Neural cell (in vitro differentiated cells): ENCODE measurements around the gene UBP1. TPM values are rescaled to one million over a fixed set of nuclear protein-coding genes. Genes with fewer than 3 reads are reported as not detected.

Experiments used
- H2AFZ ChIP-seq: fragments of 200-600, 300-800 bp; sonication (generic), shearing (Covaris generic); 2 replicates; pipeline ENCODE4 v1.6.0; 2014; ENCODE audit warnings: low read depth, mild to moderate bottlenecking, antibody characterized with exemption, low read length, moderate library complexity
- H3F3A ChIP-seq: fragments of 200-600 bp; shearing (Covaris generic); 2 replicates; pipeline ENCODE4 v1.6.1; 2016; ENCODE audit warnings: mild to moderate bottlenecking, moderate library complexity, mixed read lengths, antibody characterized with exemption, low read length; ENCODE audit not compliant: insufficient read depth, poor library complexity, severe bottlenecking
- H3K27ac ChIP-seq: fragments of 200-600, 300-800 bp; sonication (generic), shearing (Covaris generic); 2 replicates; pipeline ENCODE4 v1.5.1; 2014; ENCODE audit warnings: mild to moderate bottlenecking, low read length, moderate library complexity
- H3K27me3 ChIP-seq: fragments of 300-800, 200-600 bp; sonication (generic), shearing (Covaris generic); 2 replicates; pipeline ENCODE4 v1.6.0; 2014; ENCODE audit warnings: mild to moderate bottlenecking, low read depth, low read length, moderate library complexity; ENCODE audit not compliant: insufficient read depth
- H3K36me3 ChIP-seq: fragments of 300-800, 200-600 bp; sonication (generic), shearing (Covaris generic); 2 replicates; pipeline ENCODE4 v1.5.1; 2014; ENCODE audit warnings: mild to moderate bottlenecking, antibody characterized with exemption, low read length, moderate library complexity; ENCODE audit not compliant: insufficient read depth
- H3K4me2 ChIP-seq: fragments of 300-800, 200-600 bp; sonication (generic), shearing (Covaris generic); 2 replicates; pipeline ENCODE4 v1.6.0; 2014; ENCODE audit warnings: mild to moderate bottlenecking, low read length
- H3K4me3 ChIP-seq: fragments of 300-800, 200-600 bp; sonication (generic), shearing (Covaris generic); 2 replicates; pipeline ENCODE4 v1.5.1; 2014; ENCODE audit warnings: mild to moderate bottlenecking, low read length, moderate library complexity
- H3K79me2 ChIP-seq: fragments of 200-600 bp; shearing (Covaris generic); replicated peaks from 2 replicates; pipeline ENCODE4 v1.6.0; 2014; ENCODE audit warnings: mild to moderate bottlenecking, low read length, moderate library complexity; ENCODE audit not compliant: insufficient read depth
- H3K9ac ChIP-seq: fragments of 300-800, 200-600 bp; sonication (generic), shearing (Covaris generic); 2 replicates; pipeline ENCODE4 v1.6.1; 2016; ENCODE audit warnings: mild to moderate bottlenecking, low read length, mixed read lengths
- H3K9me2 ChIP-seq: fragments of 200-600 bp; shearing (Covaris generic); 2 replicates; pipeline ENCODE4 v1.6.1; 2016; ENCODE audit warnings: mild to moderate bottlenecking, low read length, mixed read lengths; ENCODE audit not compliant: insufficient read depth
- H3K9me3 ChIP-seq: fragments of 200-600, 300-800 bp; sonication (generic), shearing (Covaris generic); 2 replicates; pipeline ENCODE4 v1.6.1; 2016; ENCODE audit warnings: mild to moderate bottlenecking, mixed run types, low read length, moderate library complexity, mixed read lengths
- H4K20me1 ChIP-seq: fragments of 200-600 bp; shearing (Covaris generic); 2 replicates; pipeline ENCODE4 v1.6.1; 2016; ENCODE audit warnings: mild to moderate bottlenecking, mixed run types; ENCODE audit not compliant: insufficient read depth
- CTCF ChIP-seq: fragments of 450-650 bp; IDR thresholded peaks from 2 replicates; pipeline ENCODE4 v1.5.1; 2014; ENCODE audit warnings: antibody characterized with exemption, mild to moderate bottlenecking, moderate library complexity; ENCODE audit not compliant: poor library complexity, severe bottlenecking
- EP300 ChIP-seq: fragments of 450-650 bp; conservative IDR thresholded peaks from 2 replicates; pipeline ENCODE4 v1.6.1; 2014; ENCODE audit warnings: antibody characterized with exemption, mild to moderate bottlenecking, moderate library complexity; ENCODE audit not compliant: poor library complexity, severe bottlenecking
- EZH2 ChIP-seq: fragments of 200-600, 300-800 bp; shearing (Covaris generic), sonication (generic); IDR thresholded peaks from 2 replicates; pipeline ENCODE4 v1.6.1; 2014; ENCODE audit warnings: antibody characterized with exemption, low read length, borderline replicate concordance, mild to moderate bottlenecking; ENCODE audit not compliant: insufficient read depth, poor library complexity, severe bottlenecking
- MXI1 ChIP-seq: fragments of 450-650 bp; conservative IDR thresholded peaks from 2 replicates; pipeline ENCODE4 v1.6.1; 2014; ENCODE audit warnings: antibody characterized with exemption, mild to moderate bottlenecking; ENCODE audit not compliant: poor library complexity, severe bottlenecking
- POLR2AphosphoS5 ChIP-seq: IDR thresholded peaks from 2 replicates; pipeline ENCODE4 v1.6.1; 2012
- RAD21 ChIP-seq: fragments of 450-650 bp; conservative IDR thresholded peaks from 2 replicates; pipeline ENCODE4 v1.6.1; 2014; ENCODE audit warnings: antibody characterized with exemption, mild to moderate bottlenecking, moderate library complexity
- REST ChIP-seq: IDR thresholded peaks from 2 replicates; pipeline ENCODE4 v1.6.1; 2012; ENCODE audit warnings: borderline replicate concordance
- SMC3 ChIP-seq: fragments of 450-650 bp; conservative IDR thresholded peaks from 2 replicates; pipeline ENCODE4 v1.6.1; 2014; ENCODE audit warnings: antibody characterized with exemption, mild to moderate bottlenecking, moderate library complexity; ENCODE audit not compliant: poor library complexity
- TAF1 ChIP-seq: IDR thresholded peaks from 2 replicates; pipeline ENCODE4 v1.6.1; 2012; ENCODE audit warnings: low read depth
- polyA plus RNA-seq: library from polyadenylated mRNA; depleted of rRNA; stranded (reverse); fragments of >200 nt; gene quantifications from 2 replicates; pipeline ENCODE4 v1.2.3, GENCODE V29; 2014

Gene UBP1
- polyA plus RNA-seq, 1 donor from 2014 or later = 74.2 TPM

DNA sequence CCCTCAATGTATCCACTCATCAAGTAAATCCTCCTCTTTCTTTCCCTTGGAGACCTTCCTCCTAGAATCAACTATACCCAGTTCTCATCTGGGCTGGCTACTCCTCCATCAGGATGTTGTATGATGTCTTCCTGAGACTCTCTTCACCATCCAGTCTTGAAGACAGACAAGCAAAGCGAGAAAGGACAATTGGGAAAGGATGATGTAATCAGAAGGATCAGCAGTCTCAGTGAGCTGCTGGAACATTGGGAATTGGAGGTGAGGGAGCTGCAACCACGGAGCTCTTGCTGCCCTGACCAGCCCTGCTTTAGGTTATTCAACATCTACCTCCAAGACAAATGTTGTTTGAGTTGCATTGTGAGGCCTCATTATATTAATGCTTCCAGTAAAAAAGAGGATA is 48.0 kb upstream of the UBP1 start:
- no peak overlapping the region for H3K27ac ChIP-seq
- no peaks in the 10 kb centered on the region for H3K36me3 ChIP-seq
- no peaks in the 10 kb centered on the region for H3K9me2 ChIP-seq
- H3K4me3 ChIP-seq = no peak overlapping the region
- no peaks in the 10 kb centered on the region for H3F3A ChIP-seq
- H3K9ac ChIP-seq = no peak overlapping the region
- no peak overlapping the region for H2AFZ ChIP-seq
- H3K27me3 ChIP-seq = no peaks in the 10 kb centered on the region
- TF ChIP-seq POLR2AphosphoS5 = no peak
- no peak for TF ChIP-seq TAF1
- TF ChIP-seq CTCF = no peak
- no peak for TF ChIP-seq RAD21
- TF ChIP-seq SMC3 = no peak
- TF ChIP-seq REST = no peak
- no peak for TF ChIP-seq EP300
- no peaks in the 10 kb centered on the region for H3K79me2 ChIP-seq
- H3K9me3 ChIP-seq = no peaks in the 10 kb centered on the region
- no peak overlapping the region for H3K4me2 ChIP-seq
- no peaks in the 10 kb centered on the region for H4K20me1 ChIP-seq

DNA sequence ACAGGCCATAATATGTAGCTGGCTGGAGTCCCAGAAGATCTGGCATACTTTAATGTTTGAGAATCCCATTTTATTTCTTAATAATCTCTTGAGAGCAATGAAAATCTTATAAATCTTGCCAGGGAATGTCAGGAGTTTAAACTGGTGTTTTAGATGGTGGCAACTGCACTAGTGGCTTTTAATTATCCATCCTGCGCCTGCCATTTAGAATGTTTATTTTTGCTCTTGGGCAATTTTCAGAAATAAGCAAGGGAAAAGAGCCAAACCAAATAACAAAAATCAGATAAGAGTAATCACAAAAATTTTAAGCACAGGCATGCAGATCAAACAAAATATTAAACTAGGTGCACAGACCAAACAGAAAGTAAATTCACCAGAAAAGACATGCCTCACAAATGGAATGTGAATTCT is 41.9 kb upstream of the UBP1 start:
- H2AFZ ChIP-seq = no peak overlapping the region
- H3K4me2 ChIP-seq = no peak overlapping the region
- H3K27ac ChIP-seq = no peak overlapping the region
- H3K9ac ChIP-seq = no peak overlapping the region
- no peaks in the 10 kb centered on the region for H3K27me3 ChIP-seq
- H3K4me3 ChIP-seq = no peak overlapping the region
- H3K9me2 ChIP-seq = no peaks in the 10 kb centered on the region
- TF ChIP-seq EZH2 (no peak), EP300 (no peak), CTCF (no peak), MXI1 (no peak), REST (no peak), TAF1 (no peak), POLR2AphosphoS5 (no peak), SMC3 (no peak), RAD21 (no peak)
- H3K9me3 ChIP-seq = no peaks in the 10 kb centered on the region
- H3K36me3 ChIP-seq = no peaks in the 10 kb centered on the region
- H3F3A ChIP-seq = no peaks in the 10 kb centered on the region
- no peaks in the 10 kb centered on the region for H3K79me2 ChIP-seq
- H4K20me1 ChIP-seq = no peaks in the 10 kb centered on the region
